Activated naive CD4-positive, alpha-beta T cell treated with anti-CD3 and anti-CD28 coated beads, Interleukin-2, amount 50 U/mL, for 72 hours (primary cell): ENCODE measurements around the gene SURF2. TPM values are rescaled to one million over a fixed set of nuclear protein-coding genes. Genes with fewer than 3 reads are reported as not detected.
"Not testable (repeated sequence)": the region's sequence is repeated elsewhere in the genome, so short reads cannot be mapped to it uniquely, and the experiment has no call there.

Source experiments
- ATAC-seq, 2 donors: fragments of 150-1000 bp; cut with Tn5 transposase; 2 replicates each; pipeline ENCODE4 v1.10.0; 2021; ENCODE audit warnings: mild to moderate bottlenecking in 2 of 2, moderate library complexity in 2 of 2
- DNase-seq, 2 donors: peaks; one replicate each; pipeline ENCODE4 v3.0.0; 2021 to 2022; ENCODE audit warnings: low spot score in 2 of 2
- H3K27ac Mint-ChIP-seq, 2 donors: one replicate each; pipeline ENCODE4 v1.8.0; 2022; ENCODE audit warnings: mild to moderate bottlenecking in 2 of 2, mixed read lengths in 2 of 2
- H3K36me3 Mint-ChIP-seq, 2 donors: one replicate each; pipeline ENCODE4 v1.8.0; 2022; ENCODE audit warnings: mixed read lengths in 2 of 2
- H3K9me3 Mint-ChIP-seq, 2 donors: one replicate each; pipeline ENCODE4 v1.8.0; 2022; ENCODE audit warnings: mixed read lengths in 2 of 2
- total RNA-seq, 2 donors: library from RNA; stranded (reverse); gene quantifications; one replicate each; pipeline ENCODE4 v1.2.3, GENCODE V29; 2022

SURF2 gene
- total RNA-seq, 2 donors from 2014 or later, result 10.0 to 12.9 TPM

DNA sequence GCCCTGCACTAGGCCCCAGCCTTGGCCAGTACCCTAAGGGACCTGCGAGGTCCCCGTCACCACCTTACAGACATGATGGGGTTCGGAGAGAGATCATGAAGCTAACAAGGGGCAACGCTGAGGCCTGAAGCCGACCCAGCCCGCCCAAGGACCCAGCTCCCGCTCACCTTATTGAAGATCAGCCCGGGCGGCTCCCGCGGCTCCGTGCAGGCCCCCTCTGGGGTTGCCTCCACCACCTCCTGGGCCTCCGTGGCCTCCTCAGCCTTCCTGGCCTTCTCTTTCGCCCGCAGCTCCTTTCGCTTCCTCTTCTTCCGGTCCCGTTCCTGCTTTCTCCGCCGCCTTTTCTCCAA, 24.0 kb upstream of the SURF2 start:
- Mint-ChIP-seq H3K36me3 (peaks cover 24 to 37% of the 10 kb centered on the region in 2 donors), H3K27ac (no peak overlapping the region), H3K9me3 (no peaks in the 10 kb centered on the region)
- ATAC-seq (no peak), DNase-seq (no peak)

DNA sequence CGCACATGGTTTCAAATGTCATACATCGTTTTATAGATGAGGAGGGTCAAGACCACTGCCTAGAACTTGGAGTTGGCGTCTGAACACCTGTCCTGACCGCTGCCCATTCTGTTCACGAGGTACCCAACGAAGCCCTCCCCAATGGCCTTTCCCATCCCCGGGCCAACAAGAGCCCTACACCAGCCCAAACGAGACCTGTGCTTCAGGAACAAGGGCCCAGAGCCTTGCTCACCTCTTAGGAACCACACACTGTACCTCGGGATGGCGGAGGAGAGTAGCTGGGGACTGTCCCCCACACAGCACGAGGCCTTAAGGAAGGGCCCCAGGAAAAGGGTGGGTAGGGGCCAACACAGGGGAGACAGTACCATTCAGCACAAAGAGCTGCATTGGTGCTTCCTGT, 23.3 kb upstream of the SURF2 start:
- no peak for ATAC-seq
- DNase-seq, result no peak
- no peaks in the 10 kb centered on the region for H3K9me3 Mint-ChIP-seq
- H3K27ac Mint-ChIP-seq, result no peak overlapping the region
- H3K36me3 Mint-ChIP-seq, result peaks cover 24 to 37% of the 10 kb centered on the region in 2 donors

DNA sequence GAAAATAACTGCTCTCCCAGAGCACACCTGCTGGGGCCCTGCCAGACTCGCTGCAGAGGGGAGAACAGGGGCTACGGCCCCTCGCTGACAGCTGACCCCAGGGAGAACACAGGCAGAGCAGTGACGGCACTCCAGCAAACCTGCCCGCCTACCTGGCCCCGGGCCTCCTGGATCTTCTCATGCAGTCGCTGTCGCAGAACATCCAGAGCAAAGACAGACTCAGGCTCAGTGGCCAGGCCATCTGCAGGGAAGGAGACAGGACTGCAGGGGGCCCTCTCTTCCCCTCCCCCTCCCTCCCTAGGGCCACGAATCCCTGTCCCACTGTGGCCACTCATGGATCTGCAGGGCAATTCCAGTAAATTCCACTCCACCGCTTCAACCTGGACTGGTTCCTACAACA, 22.8 kb upstream of the SURF2 start:
- Mint-ChIP-seq H3K9me3 (no peaks in the 10 kb centered on the region), H3K36me3 (peaks cover 24 to 37% of the 10 kb centered on the region in 2 donors), H3K27ac (peak overlapping the region; percentile 67 to 88)
- no peak for ATAC-seq
- no peak for DNase-seq

DNA sequence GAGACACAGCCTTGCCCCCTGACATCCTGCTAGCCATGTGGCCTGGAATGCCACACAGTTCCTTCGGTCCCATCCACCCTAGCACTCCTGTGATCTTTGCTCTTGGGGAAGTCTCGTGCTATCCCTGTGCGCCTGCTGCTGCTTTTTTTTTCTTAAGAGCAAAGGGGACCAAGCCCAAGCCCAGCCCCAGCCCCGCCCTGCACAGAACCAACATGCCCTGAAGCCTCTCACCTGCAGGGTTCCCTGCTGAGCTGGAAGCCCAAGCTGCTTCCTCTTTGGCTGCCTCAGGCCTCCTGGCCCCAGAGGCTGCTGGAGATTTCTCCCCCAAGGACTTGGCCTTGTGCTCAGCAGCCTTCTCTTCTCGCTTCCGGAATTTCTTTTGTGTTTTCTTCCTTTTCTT, 22.2 kb upstream of the SURF2 start:
- H3K9me3 Mint-ChIP-seq, result no peaks in the 10 kb centered on the region
- peaks cover 24 to 42% of the 10 kb centered on the region in 2 donors for H3K36me3 Mint-ChIP-seq
- peak overlapping the region; percentile 67 to 88 for H3K27ac Mint-ChIP-seq
- no peak for ATAC-seq
- no peak for DNase-seq

DNA sequence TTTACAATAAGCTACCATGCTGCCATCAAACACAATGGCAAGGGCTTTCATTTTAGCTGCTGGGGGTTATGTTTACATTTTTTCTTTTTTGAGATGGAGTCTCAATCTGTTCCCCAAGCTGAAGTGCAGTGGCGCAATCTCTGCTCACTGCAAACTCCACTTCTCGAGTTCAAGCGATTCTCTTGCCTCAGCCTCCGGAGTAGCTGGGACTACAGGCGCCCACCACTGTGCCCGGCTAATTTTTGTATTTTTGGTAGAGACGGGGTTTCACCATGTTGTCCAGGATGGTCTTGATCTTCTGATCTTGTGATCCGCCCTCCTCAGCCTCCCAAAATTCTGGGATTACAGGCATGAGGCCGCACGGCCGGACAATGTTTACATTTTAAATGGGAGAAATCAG, 21.5 kb upstream of the SURF2 start:
- Mint-ChIP-seq H3K36me3 (peaks cover 24 to 47% of the 10 kb centered on the region in 2 donors), H3K27ac (peak overlapping the region; percentile 87 to 88)
- not testable (repeated sequence) for DNase-seq, ATAC-seq, H3K9me3 Mint-ChIP-seq

DNA sequence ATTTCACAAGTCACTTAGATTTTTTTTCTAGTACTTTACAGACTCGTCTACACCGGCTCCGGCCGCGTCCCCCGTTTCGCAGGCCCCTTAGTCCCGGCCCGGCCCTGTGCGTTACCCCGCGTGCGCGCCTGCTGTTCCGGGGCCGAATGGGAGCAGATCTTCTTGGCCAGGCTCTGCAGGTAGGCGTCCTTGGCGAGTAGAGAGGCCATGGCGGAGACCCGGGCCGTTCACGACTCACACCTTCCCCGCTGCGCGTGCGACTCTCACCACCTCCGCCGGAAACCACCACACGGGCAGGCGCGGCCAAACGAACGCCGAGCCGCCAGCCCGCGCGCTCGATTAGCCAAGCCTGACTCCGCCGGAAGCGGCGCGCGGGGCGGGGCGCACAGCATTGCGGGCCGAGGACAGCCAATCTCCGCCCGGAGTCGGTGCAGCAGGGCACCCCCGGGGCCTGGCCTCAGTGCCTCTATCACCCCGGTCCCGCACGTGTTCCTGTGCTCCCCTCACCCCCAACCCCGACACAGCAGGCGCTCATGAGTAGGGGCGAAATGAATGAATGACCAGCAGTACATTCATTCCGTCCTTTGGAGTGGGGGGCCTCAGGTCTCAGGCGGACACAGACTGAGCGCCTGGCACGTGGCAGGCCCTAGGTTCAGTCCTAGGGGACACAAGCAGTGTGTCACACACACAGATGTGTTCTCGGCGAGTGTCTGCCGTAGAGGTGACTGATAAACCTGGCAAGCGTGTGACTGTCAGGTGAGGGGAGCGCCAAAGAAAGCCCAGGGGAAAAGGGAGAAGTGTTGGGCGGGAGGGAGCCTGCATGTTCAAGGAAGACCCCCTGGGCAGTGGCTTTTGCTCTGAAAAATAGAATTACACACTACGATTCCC, 20.2 kb upstream of the SURF2 start, which contains the start of gene SURF6:
Gene SURF6, minus strand, starts transcription at position 265 of the 888 bp plus-strand sequence. Its CDS starts 56 bp downstream, at position 209.
- peak; percentile 96 for ATAC-seq
- peaks cover 31 to 44% of the 10 kb centered on the region in 2 donors for H3K36me3 Mint-ChIP-seq
- peak; percentile 97 for DNase-seq

DNA sequence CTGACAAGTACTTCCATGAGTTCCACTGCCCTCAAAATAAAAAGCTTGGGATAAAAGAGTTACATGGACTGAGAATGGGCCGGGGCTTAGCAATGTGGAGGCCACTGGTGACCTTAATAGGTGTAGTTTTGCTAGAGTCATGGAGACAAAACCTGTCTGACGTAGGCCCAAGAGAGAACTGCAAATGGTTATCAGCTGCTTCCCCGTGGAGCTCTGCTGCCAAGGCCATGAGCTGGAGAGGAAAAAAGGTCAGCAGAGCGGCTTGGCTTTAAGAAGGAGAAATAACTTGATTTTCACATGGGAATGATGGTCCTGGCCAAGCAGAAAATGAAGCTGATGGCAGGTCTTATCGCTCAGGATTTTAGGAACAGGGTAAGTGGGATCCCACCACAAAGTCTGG, 16.7 kb upstream of the SURF2 start:
- DNase-seq (no peak), ATAC-seq (no peak)
- peaks cover 23 to 27% of the 10 kb centered on the region in 2 donors for H3K36me3 Mint-ChIP-seq
- no peaks in the 10 kb centered on the region for H3K9me3 Mint-ChIP-seq
- peak overlapping the region; percentile 68 to 81 for H3K27ac Mint-ChIP-seq

More for the DNA sequence above, 20.2 kb upstream of the SURF2 start, which contains the start of gene SURF6:
- H3K9me3 Mint-ChIP-seq, result no peaks in the 10 kb centered on the region
- peak within 1 kb of the TSS; percentile 88 to 93 for H3K27ac Mint-ChIP-seq

DNA sequence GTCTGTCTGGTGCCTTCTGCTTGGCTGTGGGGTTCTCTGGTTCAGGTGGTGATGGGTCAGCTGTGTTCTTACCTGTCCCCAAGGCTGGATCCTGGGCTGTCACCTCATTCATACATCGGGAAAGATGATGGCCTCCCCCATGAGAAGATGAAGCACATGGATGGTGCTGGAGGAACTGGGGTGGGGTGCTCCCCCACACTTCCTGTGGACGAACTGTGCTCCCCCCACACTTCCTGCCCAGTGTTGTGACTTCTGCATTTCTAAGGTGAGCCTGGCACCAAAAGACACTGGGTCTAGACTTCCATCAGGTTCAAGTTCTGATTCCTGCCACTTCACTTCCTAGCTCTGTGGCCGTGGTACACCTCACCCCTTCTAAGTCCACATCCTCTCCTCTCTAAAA, 16.1 kb upstream of the SURF2 start:
- no peak for DNase-seq
- Mint-ChIP-seq H3K36me3 (peaks cover 18 to 21% of the 10 kb centered on the region in 2 donors), H3K27ac (peak overlapping the region; percentile 68 to 87), H3K9me3 (no peaks in the 10 kb centered on the region)
- ATAC-seq, result no peak

DNA sequence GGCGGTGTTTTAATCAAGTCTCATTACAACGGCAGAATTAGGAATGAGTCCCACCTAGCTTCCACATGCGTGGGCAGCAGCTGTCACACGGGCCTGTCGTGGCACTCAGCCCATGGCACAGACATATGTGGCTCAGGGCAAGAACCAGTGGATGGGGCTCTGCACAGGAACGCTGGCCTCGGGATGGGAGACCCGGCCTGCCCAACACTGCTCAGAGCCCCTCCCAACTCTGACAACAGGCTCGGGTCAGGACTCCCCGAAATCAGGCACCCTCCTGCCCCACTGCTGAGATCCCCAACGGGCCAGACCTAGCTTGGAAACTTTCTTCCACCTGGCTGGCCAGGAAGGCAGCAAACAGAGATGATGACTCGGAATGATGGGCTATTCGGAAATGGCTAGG, 15.4 kb upstream of the SURF2 start:
- no peak for ATAC-seq
- Mint-ChIP-seq H3K36me3 (peaks cover 12 to 14% of the 10 kb centered on the region in 2 donors), H3K9me3 (no peaks in the 10 kb centered on the region), H3K27ac (peak overlapping the region; percentile 68 to 87)
- DNase-seq, result no peak

DNA sequence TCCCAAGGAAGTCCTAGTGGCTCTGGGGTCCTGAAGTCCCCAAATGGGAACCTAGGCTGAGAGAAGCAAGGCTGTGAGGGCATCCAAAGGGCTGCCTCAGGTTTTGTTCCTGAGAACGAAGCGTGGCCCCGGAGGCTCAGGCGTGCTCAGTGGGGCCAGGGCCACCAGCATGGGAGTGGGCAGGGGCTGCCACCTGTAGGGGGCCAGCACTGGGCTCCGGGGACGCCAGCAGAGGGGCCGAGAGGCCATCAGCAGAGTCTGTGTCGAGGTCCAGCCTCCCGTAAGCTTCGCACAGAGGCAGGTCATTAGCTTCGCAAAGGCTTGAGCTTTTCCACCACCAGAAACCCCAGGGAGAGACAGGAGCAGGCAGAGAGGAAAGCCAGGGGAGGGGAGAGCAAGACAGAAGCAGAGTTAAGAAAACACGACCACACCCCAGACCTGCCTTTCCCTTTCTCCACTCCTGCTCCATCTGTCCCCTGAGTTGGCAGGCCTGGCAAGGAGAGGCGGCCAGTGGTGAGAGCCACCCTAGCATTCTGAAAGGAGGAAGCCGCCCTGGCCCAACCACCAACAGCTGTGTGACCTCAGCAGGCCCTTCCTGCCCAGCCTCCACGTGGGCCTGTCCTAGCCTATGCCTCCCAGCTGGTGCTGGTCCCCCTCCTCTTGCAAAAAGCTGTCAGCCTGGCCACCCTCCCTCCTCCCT, 14.8 kb upstream of the SURF2 start:
- Mint-ChIP-seq H3K9me3 (no peaks in the 10 kb centered on the region), H3K27ac (peak overlapping the region; percentile 60 to 68), H3K36me3 (peaks cover 10 to 11% of the 10 kb centered on the region in 2 donors)
- ATAC-seq (peak in 1 of 2 donors; percentile 22), DNase-seq (no peak)

DNA sequence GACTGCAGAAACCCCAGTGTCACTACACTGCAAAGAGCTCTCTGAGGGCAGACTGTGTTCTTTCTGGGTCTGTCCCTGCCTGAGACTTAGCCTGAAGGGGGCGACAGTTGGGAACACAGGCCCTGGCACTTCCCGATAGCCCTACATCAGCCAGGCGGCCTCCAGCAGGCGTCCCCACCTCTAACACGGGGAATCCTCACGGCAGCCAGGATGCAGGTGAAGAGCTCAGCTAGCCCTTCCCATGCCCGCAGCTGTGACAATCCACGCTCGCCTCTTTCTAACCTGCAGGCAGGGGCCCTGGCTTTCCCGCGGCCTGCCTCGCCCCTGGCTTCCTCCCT, 14.3 kb upstream of the SURF2 start:
- ATAC-seq, result no peak
- peaks cover 10 to 17% of the 10 kb centered on the region in 2 donors for H3K36me3 Mint-ChIP-seq
- DNase-seq, result no peak
- H3K27ac Mint-ChIP-seq, result peak overlapping the region; percentile 60 to 68
- H3K9me3 Mint-ChIP-seq, result no peaks in the 10 kb centered on the region

DNA sequence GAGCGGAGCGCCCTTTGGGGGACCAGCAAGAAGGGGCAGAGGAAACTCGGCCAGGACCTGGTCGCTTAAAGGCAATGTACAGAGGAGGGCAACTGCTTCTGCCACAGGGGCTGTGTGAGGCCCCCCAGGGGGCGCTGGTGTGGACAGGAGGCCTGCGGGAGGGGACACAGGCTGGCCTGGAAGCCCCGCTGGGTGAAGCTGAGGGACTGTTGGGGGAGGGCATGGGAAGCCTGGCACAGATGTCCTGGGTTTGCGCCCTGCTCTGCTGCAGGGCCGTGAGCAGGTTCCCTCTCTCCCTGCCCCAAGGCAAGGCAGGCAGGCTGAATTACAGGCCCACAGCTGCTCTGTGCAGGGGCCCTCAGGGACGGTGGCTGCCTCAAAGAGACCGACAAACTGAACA, 13.8 kb upstream of the SURF2 start:
- no peaks in the 10 kb centered on the region for H3K9me3 Mint-ChIP-seq
- DNase-seq, result no peak
- H3K36me3 Mint-ChIP-seq, result peaks cover 10 to 20% of the 10 kb centered on the region in 2 donors
- H3K27ac Mint-ChIP-seq, result peak overlapping the region; percentile 68
- no peak for ATAC-seq

DNA sequence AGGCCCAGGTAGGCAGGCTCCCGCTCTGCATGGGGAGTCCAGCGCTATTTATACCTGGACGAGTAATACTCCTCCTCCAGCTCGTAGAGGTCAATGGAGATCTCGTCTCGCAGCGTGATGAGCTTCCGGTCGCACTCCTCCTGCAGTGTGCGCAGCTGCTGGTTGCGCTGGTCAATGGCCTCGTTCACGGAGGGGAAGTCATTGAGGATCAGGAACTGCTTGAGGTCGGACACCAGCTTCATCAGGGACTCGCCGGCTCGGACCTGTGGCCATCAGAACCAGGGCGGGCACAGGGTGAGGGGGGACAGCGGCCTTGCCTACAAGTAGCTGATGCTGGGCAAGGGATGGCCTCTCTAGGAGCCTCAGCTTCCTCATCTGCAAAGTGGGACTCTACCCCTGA, 12.3 kb upstream of the SURF2 start:
- ATAC-seq (no peak), DNase-seq (no peak)
- Mint-ChIP-seq H3K27ac (no peak overlapping the region), H3K9me3 (no peaks in the 10 kb centered on the region), H3K36me3 (peaks cover 20 to 34% of the 10 kb centered on the region in 2 donors)

DNA sequence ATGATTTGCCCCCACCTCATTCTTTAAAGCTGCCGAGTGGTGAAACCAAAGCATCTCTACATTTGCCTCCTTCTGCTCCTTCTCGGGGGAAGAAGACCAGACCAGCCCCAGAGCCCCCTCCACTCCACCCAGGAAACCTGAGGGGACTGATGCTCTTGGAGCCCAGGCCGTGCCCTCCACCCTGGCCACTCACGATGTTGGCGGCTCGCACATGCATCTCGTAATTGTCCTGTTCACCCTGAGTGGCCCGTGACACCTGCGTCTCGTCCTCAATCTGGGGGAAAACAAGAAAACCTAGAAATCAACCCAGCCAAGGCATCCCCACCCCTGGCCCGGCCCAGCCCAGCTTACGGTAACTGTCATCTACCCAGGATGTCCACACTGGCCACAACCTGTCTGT, 11.4 kb upstream of the SURF2 start:
- peaks cover 23 to 43% of the 10 kb centered on the region in 2 donors for H3K36me3 Mint-ChIP-seq
- H3K9me3 Mint-ChIP-seq, result no peaks in the 10 kb centered on the region
- H3K27ac Mint-ChIP-seq, result no peak overlapping the region
- DNase-seq (no peak), ATAC-seq (no peak)

DNA sequence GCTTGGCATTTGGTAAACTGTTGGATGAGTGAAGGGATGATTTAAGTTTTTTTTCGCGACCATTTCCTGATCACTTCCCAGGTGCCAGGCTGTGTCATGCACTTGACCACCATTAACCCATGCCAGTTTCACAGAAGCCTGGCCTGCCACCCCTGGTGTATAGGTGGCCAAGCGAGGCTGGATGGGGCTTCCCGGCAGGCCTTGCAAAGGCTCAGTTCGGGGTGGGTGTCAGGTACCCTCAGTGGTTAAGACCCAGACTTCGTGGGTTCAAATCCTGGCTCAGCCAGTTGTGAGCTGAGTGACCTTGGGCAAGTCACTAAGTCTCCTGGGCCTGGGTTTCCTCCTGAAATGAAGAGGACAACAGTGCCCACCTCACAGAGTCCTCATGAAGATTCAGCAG, 10.8 kb upstream of the SURF2 start:
- H3K27ac Mint-ChIP-seq, result no peak overlapping the region
- peaks cover 29 to 44% of the 10 kb centered on the region in 2 donors for H3K36me3 Mint-ChIP-seq
- ATAC-seq, result no peak
- H3K9me3 Mint-ChIP-seq, result no peaks in the 10 kb centered on the region
- DNase-seq, result no peak

DNA sequence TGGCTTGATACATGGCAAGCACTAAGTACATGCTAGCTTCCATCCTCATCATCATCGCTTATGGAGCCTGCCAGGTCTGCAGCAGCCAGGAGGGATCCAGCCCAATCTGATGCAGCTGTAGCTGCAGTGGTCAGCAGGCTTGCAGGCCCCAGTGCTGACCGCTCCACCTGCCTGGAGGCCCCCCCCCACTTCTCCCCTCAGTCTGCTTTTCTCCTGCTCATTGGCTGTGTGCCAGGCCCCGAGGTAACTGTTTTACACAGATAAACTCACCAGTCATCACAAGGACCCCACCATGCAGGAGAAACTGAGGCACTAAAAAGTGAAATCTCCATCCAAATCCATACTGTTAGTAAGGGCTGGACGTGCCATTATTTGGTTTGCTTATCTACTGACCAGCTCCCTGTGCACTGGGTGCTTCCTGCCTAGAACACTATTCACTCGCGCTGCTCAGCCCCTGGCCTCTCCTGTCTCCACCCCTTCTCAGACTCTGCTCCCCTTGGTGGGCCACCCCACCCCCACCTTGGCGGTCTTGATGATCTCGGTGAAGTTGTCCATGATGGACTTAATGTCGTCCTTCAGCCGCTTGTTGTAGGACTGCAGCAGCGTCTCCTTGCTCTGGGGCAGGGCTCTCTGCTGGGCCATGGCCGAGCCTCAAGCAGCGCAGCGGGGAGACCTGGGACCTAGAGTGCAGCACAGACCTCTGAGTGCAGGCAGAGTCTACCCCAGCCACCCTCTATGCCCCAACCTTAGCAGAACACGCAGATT, 10.1 kb upstream of the SURF2 start:
- no peak for DNase-seq
- H3K9me3 Mint-ChIP-seq, result no peaks in the 10 kb centered on the region
- no peak for ATAC-seq
- H3K36me3 Mint-ChIP-seq, result peaks cover 32 to 39% of the 10 kb centered on the region in 2 donors
- peak overlapping the region; percentile 98 for H3K27ac Mint-ChIP-seq

DNA sequence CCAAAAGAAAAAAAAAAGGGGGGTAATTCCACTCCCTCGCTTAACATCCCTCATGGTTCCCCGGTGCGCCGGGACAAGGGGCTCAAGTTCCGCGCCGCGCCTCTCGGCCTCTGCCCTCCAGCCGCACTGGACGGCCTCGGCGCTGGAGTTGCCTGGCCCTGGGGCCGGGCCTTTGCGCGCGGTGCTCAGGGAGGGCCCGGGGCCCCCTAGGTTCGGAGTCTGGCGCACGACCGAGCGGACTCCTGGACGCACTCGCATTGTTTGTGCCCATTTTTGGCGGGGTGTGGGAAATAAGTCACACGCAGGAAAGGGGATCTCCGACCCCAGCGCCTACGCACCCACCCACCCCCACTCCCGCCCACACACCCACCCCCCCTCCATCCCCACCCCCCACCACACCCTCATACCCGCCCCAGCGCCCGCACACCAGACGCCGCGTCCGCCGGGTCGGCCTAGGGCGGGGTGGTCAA, 8.8 kb upstream of the SURF2 start:
- peak overlapping the region; percentile 98 for H3K27ac Mint-ChIP-seq

More for the DNA sequence above, 8.8 kb upstream of the SURF2 start:
- no peaks in the 10 kb centered on the region for H3K9me3 Mint-ChIP-seq
- ATAC-seq (peak; percentile 45 to 52), DNase-seq (no peak)
- peaks cover 32 to 39% of the 10 kb centered on the region in 2 donors for H3K36me3 Mint-ChIP-seq
